Stimulated activated CD8-positive, alpha-beta memory T cell treated with anti-CD3 and anti-CD28 coated beads, Interleukin-7, amount 100 ng/mL, for 1 hour (primary cell): ENCODE measurements around the gene HOXC9.
A peak's percentile ranks its signal among the peaks of the same experiment; 100 is the strongest.

Source experiments
- DNase-seq, 2 donors: peaks; one replicate each; pipeline ENCODE4 v3.0.0-alpha.2; 2020; ENCODE audit warnings: low read depth in 2 of 2

HOXC9 gene

GRCh38 chr12:54015018-54015931 lies 15.3 kb downstream of the HOXC9 start:
- no peak for DNase-seq

GRCh38 chr12:54016051-54016450 lies 16.1 kb downstream of the HOXC9 start:
- no peak for DNase-seq

GRCh38 chr12:54016478-54016964 lies 16.6 kb downstream of the HOXC9 start:
- no peak for DNase-seq

GRCh38 chr12:54017027-54017788 lies 17.2 kb downstream of the HOXC9 start:
- no peak for DNase-seq

GRCh38 chr12:54017878-54018467 lies 18.0 kb downstream of the HOXC9 start:
- DNase-seq, result peak; percentile 35 to 50

GRCh38 chr12:54018468-54018984 lies 18.6 kb downstream of the HOXC9 start:
- no peak for DNase-seq

- no peak for DNase-seq
These were observed 19.3 kb downstream of the HOXC9 start for GRCh38 chr12:54019091-54019811.

- DNase-seq, result no peak
These were observed 20.1 kb downstream of the HOXC9 start for GRCh38 chr12:54019924-54020590.

- no peak for DNase-seq
These were observed 20.8 kb downstream of the HOXC9 start for GRCh38 chr12:54020591-54021405.

GRCh38 chr12:54021432-54022013 lies 21.6 kb downstream of the HOXC9 start:
- no peak for DNase-seq

GRCh38 chr12:54022960-54023884 lies 23.3 kb downstream of the HOXC9 start:
- no peak for DNase-seq

GRCh38 chr12:54024127-54024526 lies 24.2 kb downstream of the HOXC9 start:
- DNase-seq, result no peak

GRCh38 chr12:54024581-54025305 lies 24.8 kb downstream of the HOXC9 start:
- DNase-seq, result no peak

GRCh38 chr12:54025499-54026405 lies 25.8 kb downstream of the HOXC9 start:
- DNase-seq, result no peak

- DNase-seq, result no peak
These were observed 26.9 kb downstream of the HOXC9 start for GRCh38 chr12:54026640-54027441.

- no peak for DNase-seq
These were observed 27.5 kb downstream of the HOXC9 start for GRCh38 chr12:54027442-54027786.
